ENCODE measurements around the gene MASP2. TPM values are rescaled to one million over a fixed set of nuclear protein-coding genes. Genes with fewer than 3 reads are reported as not detected.

MASP2 gene
- total and polyA plus RNA-seq, 10 of the 15 experiments (the other 5 are each of a cell fraction or from before 2014, with no cell fraction given): 0.04 to 0.21 (median 0.06) TPM; not detected in 7

DNA sequence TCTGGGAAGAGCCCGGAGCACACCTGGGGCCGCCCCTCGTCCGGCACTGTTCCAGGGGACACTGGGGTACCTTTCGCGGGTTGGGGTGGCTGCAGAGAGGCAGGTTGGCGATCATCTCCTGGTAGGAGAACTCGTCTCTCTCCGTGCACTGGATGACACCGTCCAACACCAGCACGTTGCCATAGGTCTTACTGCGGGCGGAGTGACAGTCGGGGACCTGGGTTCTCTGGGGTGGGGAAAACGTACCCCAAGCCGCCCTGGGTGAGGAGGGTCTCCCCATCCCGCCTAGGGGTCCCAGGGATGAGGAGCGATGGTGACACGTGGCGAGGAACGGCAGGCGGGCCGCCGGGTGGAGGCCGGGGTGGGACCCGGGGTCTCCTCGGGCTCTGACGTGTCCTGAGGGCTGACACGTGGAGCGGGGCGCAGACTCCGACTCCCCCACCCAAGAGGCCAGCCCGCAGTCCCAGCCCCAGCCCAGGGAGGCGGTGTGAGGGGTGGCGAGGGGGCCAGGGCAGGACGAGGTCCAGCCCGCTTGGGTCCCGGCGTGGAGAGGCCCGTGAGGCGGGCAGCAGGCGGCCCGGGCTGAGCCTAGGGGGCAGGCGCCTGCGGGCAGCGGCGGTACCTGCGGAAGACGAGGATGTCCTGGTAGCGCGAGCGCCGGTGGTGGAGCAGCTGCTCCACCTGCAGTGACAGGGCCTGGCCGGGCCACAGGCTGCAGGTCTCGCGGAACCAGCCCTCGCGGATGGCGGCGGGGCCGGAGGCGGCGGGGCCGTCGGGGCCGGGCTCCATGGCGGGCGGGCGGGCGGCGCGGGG lies 12.3 kb upstream of the MASP2 start:
- TF ChIP-seq EGR1 (IDR thresholded peaks at IDR 0.05; ENCODE audit: borderline replicate concordance in 1 of 2, low read depth in 2 of 2, low read length in 2 of 2) (no peak), YY1 (IDR thresholded peaks at IDR 0.05; ENCODE audit: low read depth, low read length) (0 out of 2 replicates have a peak, but pooled peaks have one; percentile 1), POLR2AphosphoS2 (IDR thresholded peaks at IDR 0.05; ENCODE audit: low read depth, low read length) (0 out of 2 replicates have a peak, but pooled peaks have one; percentile 27), MYC (IDR thresholded peaks at IDR 0.05; ENCODE audit: insufficient read depth, insufficient read length, insufficient replicate concordance, low read length, severe bottlenecking) (peak; percentile 63), CHD4 (IDR thresholded peaks at IDR 0.05) (no peak), PML (IDR thresholded peaks at IDR 0.05; ENCODE audit: low read length) (no peak), POLR2A (IDR thresholded peaks at IDR 0.05; ENCODE audit: low read depth, low read length) (peak; percentile 41), CHD1 (IDR thresholded peaks at IDR 0.05; ENCODE audit: low read depth, low read length) (no peak)
- TF ChIP-seq, protein P1, sequence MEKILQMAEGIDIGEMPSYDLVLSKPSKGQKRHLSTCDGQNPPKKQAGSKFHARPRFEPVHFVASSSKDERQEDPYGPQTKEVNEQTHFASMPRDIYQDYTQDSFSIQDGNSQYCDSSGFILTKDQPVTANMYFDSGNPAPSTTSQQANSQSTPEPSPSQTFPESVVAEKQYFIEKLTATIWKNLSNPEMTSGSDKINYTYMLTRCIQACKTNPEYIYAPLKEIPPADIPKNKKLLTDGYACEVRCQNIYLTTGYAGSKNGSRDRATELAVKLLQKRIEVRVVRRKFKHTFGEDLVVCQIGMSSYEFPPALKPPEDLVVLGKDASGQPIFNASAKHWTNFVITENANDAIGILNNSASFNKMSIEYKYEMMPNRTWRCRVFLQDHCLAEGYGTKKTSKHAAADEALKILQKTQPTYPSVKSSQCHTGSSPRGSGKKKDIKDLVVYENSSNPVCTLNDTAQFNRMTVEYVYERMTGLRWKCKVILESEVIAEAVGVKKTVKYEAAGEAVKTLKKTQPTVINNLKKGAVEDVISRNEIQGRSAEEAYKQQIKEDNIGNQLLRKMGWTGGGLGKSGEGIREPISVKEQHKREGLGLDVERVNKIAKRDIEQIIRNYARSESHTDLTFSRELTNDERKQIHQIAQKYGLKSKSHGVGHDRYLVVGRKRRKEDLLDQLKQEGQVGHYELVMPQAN (conservative IDR thresholded peaks at IDR 0.05): 0 out of 2 replicates have a peak, but pooled peaks have one; percentile 37
- TF ChIP-seq, protein P2, sequence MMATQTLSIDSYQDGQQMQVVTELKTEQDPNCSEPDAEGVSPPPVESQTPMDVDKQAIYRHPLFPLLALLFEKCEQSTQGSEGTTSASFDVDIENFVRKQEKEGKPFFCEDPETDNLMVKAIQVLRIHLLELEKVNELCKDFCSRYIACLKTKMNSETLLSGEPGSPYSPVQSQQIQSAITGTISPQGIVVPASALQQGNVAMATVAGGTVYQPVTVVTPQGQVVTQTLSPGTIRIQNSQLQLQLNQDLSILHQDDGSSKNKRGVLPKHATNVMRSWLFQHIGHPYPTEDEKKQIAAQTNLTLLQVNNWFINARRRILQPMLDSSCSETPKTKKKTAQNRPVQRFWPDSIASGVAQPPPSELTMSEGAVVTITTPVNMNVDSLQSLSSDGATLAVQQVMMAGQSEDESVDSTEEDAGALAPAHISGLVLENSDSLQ (IDR thresholded peaks at IDR 0.05): 0 out of 2 replicates have a peak, but pooled peaks have one; percentile 18
- H2AFZ ChIP-seq (ENCODE audit: control insufficient read depth, low read depth, low read length): peak overlapping the region; percentile 33

More for the DNA sequence above, 12.3 kb upstream of the MASP2 start:
- Histone ChIP-seq H3K4me1 (ENCODE audit: control insufficient read depth, insufficient read depth, low read length) (peaks cover 26% of the 10 kb centered on the region), H3K4me2 (ENCODE audit: control insufficient read depth, insufficient read depth) (peak overlapping the region; percentile 89), H3K9me3 (replicated peaks; ENCODE audit: control insufficient read depth, insufficient read depth, low read length) (no peaks in the 10 kb centered on the region), H3K79me2 (ENCODE audit: control insufficient read depth, insufficient read depth, low read length) (peaks cover 35% of the 10 kb centered on the region), H3K27ac (ENCODE audit: control insufficient read depth, insufficient read depth) (peak overlapping the region; percentile 66), H3K27me3 (replicated peaks in 1 of 2; ENCODE audit: control insufficient read depth in 2 of 2, insufficient read depth in 2 of 2, low read length in 1 of 2) (no peaks in the 10 kb centered on the region), H3K4me3 (peak overlapping the region; percentile 95), H4K20me1 (ENCODE audit: control insufficient read depth, insufficient read depth) (no peaks in the 10 kb centered on the region), H3K36me3 (ENCODE audit: control insufficient read depth in 2 of 2, insufficient read depth in 2 of 2, low read length in 1 of 2) (peaks cover 5 to 6% of the 10 kb centered on the region in 2 experiments; a peak in 3 of 4 replicates), H3K9ac (ENCODE audit: control insufficient read depth, insufficient read depth, low read length) (peak overlapping the region; percentile 71)
- ATAC-seq (peak; percentile 2), FAIRE-seq (no peak), DNase-seq (ENCODE audit: low read depth, low spot score) (no peak)
- ChIA-PET RAD21 (ENCODE audit: unreplicated experiment) (interaction anchor here (0.6 to 1.6 kb wide), 2 partner anchors 22 to 206 kb away, joined by 3 to 11 read pairs; no protein-coding TSS in a partner anchor), POLR2A (interaction anchor here (1.0 kb wide), 1 partner anchor 21 kb away, joined by 3 read pairs; no protein-coding TSS in a partner anchor), SMC1A (ENCODE audit: uncharacterized antibody, unreplicated experiment) (interaction anchor here (3.5 kb wide), 1 partner anchor 21 kb away, joined by 17 read pairs; no protein-coding TSS in a partner anchor), CTCF (interaction anchor here (5.1 kb wide), 1 partner anchor 22 kb away, joined by 36 read pairs; no protein-coding TSS in a partner anchor)
- in situ Hi-C loops (cut with MboI) (no loop called here), intact Hi-C loops (cut with micrococcal nuclease; ENCODE audit: unreplicated experiment) (no loop called here)
- BruUV-seq (replicated peaks): no TSS peak
- WGBS (ENCODE audit: insufficient coverage, insufficient replicate concordance, low lambda C conversion rate, missing lambda C conversion rate): 2% methylated on average over 55 of the region's 72 CpGs

All from GM12878 (cell line).